Measurements from ENCODE around the gene GZMB.
"Not testable (repeated sequence)": the region's sequence is repeated elsewhere in the genome, so short reads cannot be mapped to it uniquely, and the experiment has no call there.

The GZMB gene

GRCh38 chr14:24595073-24595808, 38.7 kb downstream of the GZMB start:
- no peak overlapping the region for H3K9ac ChIP-seq (ENCODE audit: low read depth, low read length, poor library complexity, severe bottlenecking)
- H3K9me2 ChIP-seq (replicated peaks; ENCODE audit: low read depth, low read length), result no peaks in the 10 kb centered on the region
- H3K4me1 ChIP-seq (ENCODE audit: insufficient read depth, low read length, poor library complexity, severe bottlenecking), result no peaks in the 10 kb centered on the region
- no peaks in the 10 kb centered on the region for H3K79me2 ChIP-seq (ENCODE audit: insufficient read depth, low read length)
- H3K4me2 ChIP-seq (ENCODE audit: low read depth, low read length, poor library complexity, severe bottlenecking), result no peak overlapping the region
- no peaks in the 10 kb centered on the region for H3K27me3 ChIP-seq (ENCODE audit: insufficient read depth, low read length, poor library complexity, severe bottlenecking)
- H3K9me3 ChIP-seq (ENCODE audit: insufficient read depth, low read depth, low read length), result no peaks in the 10 kb centered on the region; the same call in none of the 2 replicates
- no peaks in the 10 kb centered on the region for H3F3A ChIP-seq (ENCODE audit: low read depth)
- H2AFZ ChIP-seq (ENCODE audit: low read length), result no peak overlapping the region
- no peak overlapping the region for H3K4me3 ChIP-seq (ENCODE audit: low read length, poor library complexity, severe bottlenecking)
- no peaks in the 10 kb centered on the region for H3K36me3 ChIP-seq (ENCODE audit: insufficient read depth, low read length)
- no peaks in the 10 kb centered on the region for H4K20me1 ChIP-seq (ENCODE audit: insufficient read depth, low read length, poor library complexity, severe bottlenecking)
- TF ChIP-seq EZH2phosphoT487 (IDR thresholded peaks at IDR 0.05; ENCODE audit: borderline replicate concordance) (no peak), CTCF (conservative IDR thresholded peaks at IDR 0.05; ENCODE audit: low read length) (no peak)

- H3K36me3 ChIP-seq (ENCODE audit: insufficient read depth, low read length); H3K79me2 ChIP-seq (ENCODE audit: insufficient read depth, low read length); H3K27me3 ChIP-seq (ENCODE audit: insufficient read depth, low read length, poor library complexity, severe bottlenecking); H3K4me3 ChIP-seq (ENCODE audit: low read length, poor library complexity, severe bottlenecking); H2AFZ ChIP-seq (ENCODE audit: low read length); H3K4me2 ChIP-seq (ENCODE audit: low read depth, low read length, poor library complexity, severe bottlenecking); H3F3A ChIP-seq (ENCODE audit: low read depth); H3K9me2 ChIP-seq (replicated peaks; ENCODE audit: low read depth, low read length); H3K4me1 ChIP-seq (ENCODE audit: insufficient read depth, low read length, poor library complexity, severe bottlenecking); H3K9ac ChIP-seq (ENCODE audit: low read depth, low read length, poor library complexity, severe bottlenecking); H3K9me3 ChIP-seq (ENCODE audit: insufficient read depth, low read depth, low read length); H4K20me1 ChIP-seq (ENCODE audit: insufficient read depth, low read length, poor library complexity, severe bottlenecking): not testable (repeated sequence)
Observed at GRCh38 chr14:24591004-24591403, 43.0 kb downstream of the GZMB start.

GRCh38 chr14:24584402-24584801, 49.6 kb downstream of the GZMB start:
- not testable (repeated sequence) for H4K20me1 ChIP-seq (ENCODE audit: insufficient read depth, low read length, poor library complexity, severe bottlenecking); H3K79me2 ChIP-seq (ENCODE audit: insufficient read depth, low read length); H3K27me3 ChIP-seq (ENCODE audit: insufficient read depth, low read length, poor library complexity, severe bottlenecking); H3K36me3 ChIP-seq (ENCODE audit: insufficient read depth, low read length); H3K9me3 ChIP-seq (ENCODE audit: insufficient read depth, low read depth, low read length); H2AFZ ChIP-seq (ENCODE audit: low read length); H3K4me3 ChIP-seq (ENCODE audit: low read length, poor library complexity, severe bottlenecking); H3K9ac ChIP-seq (ENCODE audit: low read depth, low read length, poor library complexity, severe bottlenecking); H3K4me2 ChIP-seq (ENCODE audit: low read depth, low read length, poor library complexity, severe bottlenecking); H3F3A ChIP-seq (ENCODE audit: low read depth); H3K9me2 ChIP-seq (replicated peaks; ENCODE audit: low read depth, low read length)
- H3K4me1 ChIP-seq (ENCODE audit: insufficient read depth, low read length, poor library complexity, severe bottlenecking), result peaks cover 11% of the 10 kb centered on the region
